ENCODE results near the gene ERC2.

- TF ChIP-seq CTCF (IDR thresholded peaks at IDR 0.05; ENCODE audit: low read length) (no peak), EZH2 (IDR thresholded peaks at IDR 0.05; ENCODE audit: borderline replicate concordance, low read length) (no peak)
Observed at GRCh38 chr3:55789516-55789915, 678.8 kb downstream of the ERC2 start.
